NCI-H2227 treated with DMSO at 0.1 percent for 48 hours (cell line): ENCODE data around the gene HOXB6.

Experiments used
- DNase-seq: peaks from one replicate; lab custom pipeline; 2025; lab: John Stamatoyannopoulos, UW

Gene HOXB6

GRCh38 chr17:48594538-48595277 lies 10.1 kb downstream of the HOXB6 start:
- DNase-seq: no peak

- peak; percentile 82 for DNase-seq
Measured at GRCh38 chr17:48593840-48594537, 10.8 kb downstream of the HOXB6 start.

- no peak for DNase-seq
Measured at GRCh38 chr17:48593126-48593829, 11.5 kb downstream of the HOXB6 start, which contains the start of gene HOXB5. TSS of gene HOXB5 (minus strand) at chr17:48593779. CDS start at chr17:48593682, 97 bp downstream.

GRCh38 chr17:48592577-48592976 lies 12.2 kb downstream of the HOXB6 start:
- DNase-seq: no peak

GRCh38 chr17:48592057-48592514 lies 12.7 kb downstream of the HOXB6 start:
- no peak for DNase-seq

DNA sequence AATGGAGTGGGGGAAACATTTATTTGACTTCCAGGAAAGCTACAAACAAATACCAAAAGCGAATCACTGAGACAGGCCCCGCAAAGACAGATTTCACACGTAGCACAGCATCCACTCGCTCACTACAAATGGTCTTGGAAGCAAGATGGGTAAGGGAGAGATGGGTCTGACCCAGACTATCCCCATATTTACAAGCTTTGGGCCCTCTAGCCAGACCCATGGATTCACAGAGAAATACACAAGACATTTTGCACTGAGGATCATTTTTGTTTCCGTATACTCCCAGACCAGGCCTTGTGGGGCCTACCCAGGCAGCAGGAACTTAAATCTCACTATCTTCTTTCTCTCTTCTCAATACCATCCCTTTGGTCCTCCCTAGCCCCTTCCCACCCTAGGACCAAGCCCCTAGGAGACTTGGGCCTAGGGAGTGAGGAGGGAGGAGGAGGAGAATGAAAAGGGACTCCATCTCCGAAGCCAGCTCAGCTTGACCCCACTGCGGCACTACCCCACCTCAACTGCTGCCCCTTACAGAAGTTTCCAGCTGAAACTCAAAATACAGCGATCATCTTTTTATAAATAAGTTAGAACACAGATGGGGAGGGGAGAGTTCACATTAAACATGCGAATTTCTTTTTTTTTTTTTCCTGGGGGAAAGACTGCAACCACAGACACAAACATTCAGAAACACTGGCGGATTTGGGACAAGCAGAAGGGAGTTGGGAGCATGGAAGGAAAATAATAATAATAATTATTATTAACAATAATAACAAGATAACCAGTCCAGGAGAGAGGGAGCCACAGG lies 13.3 kb downstream of the HOXB6 start:
- DNase-seq: no peak

GRCh38 chr17:48590607-48591161 lies 14.1 kb downstream of the HOXB6 start:
- no peak for DNase-seq

DNA sequence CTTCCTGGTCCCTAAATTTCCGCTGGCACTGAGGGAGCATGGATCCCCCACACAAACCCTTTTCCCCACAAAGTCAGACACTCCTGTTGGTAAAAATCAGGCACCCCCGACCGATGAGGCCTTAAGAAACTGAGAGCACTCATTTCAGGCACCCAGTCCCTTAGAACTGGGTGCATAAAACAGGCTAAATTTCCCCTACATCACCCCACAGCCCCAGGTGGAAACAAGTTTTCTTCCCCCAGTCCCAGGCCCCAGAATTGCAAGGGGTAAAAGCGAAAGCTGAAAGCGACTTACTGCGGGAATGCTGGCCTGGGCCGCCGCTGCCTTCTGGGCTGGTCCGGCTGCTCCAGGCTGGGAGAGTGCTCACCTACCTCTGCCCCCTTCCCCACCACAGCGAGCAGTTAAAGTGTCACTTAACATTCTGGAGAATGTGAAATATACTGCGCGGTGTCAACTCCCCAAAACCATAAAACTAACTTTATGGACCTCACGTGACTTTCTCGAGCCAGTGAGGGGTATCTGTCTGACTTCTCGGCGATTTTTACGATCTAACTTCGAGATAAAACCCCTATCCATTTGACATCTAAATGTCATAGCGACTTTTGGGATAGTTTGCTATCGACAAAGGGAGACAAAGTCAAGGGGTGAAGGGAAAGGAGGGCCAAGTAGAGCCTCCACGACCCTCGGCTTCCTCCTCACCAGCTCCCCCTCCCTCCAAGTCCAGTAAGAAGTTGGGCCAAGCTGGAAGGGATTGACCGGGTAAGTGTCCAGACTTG lies 14.8 kb downstream of the HOXB6 start, which contains the start of gene HOXB3:
TSS of gene HOXB3 (minus strand) at position 411 of the 776 bp plus-strand sequence. CDS start 37,767 bp downstream, outside the sequence.
- no peak for DNase-seq

DNA sequence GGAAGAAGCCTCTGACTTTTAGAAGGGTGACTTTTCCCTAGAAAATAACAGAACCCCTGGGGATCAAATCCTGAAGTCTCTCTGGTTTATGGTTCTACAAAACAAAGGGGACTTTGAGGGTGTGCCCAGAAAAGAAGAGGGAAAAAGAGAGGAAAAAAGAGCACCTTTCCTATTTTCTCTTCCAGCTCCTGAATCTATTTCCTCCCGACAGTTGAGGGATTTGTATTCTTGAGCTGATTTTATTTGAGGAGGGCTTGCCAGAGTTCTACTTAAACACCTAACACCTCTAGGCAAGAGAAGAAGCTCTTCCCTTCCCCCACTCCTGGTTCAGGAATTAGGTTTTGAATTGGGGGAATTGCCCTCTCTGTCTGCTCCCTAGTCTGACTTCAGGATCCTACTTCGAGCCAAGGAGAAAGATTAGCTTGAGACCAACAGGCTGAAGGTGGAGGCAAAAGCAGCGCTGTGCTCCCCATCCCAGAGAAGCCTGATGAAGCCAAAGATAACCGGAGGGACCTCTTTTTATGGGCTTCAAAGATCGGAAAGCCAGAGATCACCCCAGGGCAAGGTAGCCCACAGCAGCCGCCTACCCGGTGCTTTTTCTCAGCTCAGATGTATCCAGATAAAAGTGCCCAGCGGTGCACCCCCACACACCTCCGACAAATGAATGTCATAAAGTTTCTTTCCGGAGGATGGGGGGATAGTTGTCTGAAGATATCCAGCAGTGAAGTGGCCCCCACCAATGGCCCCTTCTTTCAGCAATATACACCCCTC lies 15.5 kb downstream of the HOXB6 start:
- no peak for DNase-seq

DNA sequence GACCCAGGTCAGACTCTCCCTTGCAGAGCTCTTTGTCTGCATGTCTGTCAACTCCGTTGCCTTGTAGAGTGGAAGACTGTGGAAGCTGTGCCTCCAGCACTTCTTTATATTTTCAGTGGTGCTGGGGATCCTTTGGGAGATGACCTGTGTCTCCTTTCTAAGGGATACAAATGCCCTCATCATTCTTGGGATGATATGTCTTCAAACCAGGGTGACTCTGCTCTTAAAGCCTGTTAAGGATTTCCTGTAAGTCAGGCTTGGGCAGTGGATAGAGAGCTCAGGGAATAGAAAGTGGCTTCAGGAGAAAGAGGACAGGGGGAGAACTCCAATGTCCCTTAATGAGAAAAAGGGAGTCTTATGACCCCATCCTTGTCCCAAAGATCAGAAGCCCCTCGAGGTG lies 16.3 kb downstream of the HOXB6 start:
- no peak for DNase-seq

GRCh38 chr17:48588074-48588415 lies 16.7 kb downstream of the HOXB6 start:
- DNase-seq: no peak

GRCh38 chr17:48587276-48588073 lies 17.3 kb downstream of the HOXB6 start:
- no peak for DNase-seq

DNA sequence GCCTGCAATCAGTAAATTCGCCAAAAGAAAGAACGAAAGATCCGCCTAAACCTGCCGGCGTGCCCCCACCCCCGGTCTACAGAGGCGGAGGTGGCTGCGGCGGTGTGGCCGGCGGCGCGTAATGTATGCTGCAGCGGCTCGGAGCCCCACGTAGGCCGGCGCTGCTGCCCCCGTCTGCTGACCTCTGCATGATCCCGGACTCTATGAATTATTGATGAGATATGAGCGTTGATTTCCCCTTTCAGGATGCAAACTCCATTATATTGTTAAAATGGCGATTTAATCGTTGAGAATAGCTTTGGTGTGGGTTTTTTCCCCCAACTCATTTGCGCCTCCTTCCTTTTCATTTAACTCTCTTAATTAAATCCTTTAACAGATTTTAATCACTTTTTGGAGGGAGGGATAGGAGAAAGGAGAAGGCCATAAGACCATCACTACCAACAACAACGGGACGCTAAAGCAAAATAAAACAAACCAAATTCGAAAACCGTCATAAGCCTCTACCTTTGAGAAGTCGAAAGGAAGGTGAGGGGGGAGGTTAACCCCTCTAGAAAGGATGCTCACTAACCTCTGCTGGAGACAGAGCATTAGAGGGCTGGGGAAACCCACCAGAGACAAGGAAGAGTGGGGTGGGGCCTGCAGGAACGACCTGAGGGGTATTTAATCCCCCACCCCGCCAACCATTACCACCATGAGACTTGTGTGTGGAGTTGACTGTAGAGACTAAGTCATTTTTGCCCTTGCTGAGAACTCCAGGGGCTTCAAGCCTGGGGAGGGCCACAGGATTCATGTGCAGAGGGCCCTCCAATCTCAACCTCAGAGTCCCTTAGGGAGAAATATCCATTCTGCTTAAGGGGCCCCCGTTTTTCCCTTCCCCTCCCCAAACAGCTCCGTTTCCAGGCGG lies 18.2 kb downstream of the HOXB6 start:
- no peak for DNase-seq

DNA sequence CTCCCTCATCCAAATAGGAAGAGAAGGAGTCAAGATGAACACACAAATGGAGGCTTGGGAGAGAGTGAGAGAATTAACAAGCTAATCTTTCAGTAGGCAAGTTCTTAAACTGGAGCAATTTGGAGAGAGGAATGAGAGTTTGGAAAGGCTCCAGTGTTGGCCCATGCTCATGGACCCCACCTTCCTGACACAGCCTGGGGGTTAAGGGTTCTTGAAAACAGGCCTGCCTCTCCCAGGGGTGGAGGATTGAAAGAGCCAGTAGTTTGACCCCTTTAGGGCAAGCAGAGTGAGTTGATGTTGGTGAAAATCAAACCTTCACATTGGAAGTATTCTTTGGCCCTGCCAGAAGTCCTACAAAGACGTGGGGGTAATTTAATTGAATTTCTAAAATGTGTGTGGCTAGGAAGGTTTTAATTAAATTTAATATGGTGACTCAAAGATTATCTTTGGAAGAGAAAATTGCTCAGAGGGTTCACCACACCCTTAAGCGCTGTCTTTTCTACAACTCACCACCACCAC lies 20.5 kb downstream of the HOXB6 start:
- DNase-seq: no peak

DNA sequence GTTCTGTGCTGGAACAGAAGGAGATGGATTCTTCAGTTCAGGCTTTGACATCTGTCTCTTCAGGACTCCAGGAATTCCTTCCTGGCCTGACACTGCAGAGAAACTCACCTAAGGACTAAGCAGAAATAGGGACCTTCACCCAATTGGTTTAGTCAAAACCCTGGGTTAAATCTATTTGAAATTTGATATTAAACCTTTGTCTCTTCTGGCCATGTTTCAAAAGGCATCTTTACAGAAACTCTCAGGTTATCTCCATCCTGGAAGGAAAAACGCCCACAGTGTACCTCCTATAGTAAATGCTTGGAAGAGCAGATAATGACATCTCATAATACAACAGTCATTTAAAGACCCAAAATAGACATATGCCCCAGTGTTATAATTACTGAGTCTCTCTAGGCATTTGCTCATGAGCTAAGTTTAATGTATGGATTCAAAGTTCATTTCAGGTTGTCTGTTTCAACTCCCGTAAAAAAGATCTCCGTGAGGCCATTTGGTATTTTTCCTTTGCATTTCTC lies 21.0 kb downstream of the HOXB6 start:
- DNase-seq: no peak

- DNase-seq: no peak
Measured at GRCh38 chr17:48582750-48583069, 22.1 kb downstream of the HOXB6 start.

DNA sequence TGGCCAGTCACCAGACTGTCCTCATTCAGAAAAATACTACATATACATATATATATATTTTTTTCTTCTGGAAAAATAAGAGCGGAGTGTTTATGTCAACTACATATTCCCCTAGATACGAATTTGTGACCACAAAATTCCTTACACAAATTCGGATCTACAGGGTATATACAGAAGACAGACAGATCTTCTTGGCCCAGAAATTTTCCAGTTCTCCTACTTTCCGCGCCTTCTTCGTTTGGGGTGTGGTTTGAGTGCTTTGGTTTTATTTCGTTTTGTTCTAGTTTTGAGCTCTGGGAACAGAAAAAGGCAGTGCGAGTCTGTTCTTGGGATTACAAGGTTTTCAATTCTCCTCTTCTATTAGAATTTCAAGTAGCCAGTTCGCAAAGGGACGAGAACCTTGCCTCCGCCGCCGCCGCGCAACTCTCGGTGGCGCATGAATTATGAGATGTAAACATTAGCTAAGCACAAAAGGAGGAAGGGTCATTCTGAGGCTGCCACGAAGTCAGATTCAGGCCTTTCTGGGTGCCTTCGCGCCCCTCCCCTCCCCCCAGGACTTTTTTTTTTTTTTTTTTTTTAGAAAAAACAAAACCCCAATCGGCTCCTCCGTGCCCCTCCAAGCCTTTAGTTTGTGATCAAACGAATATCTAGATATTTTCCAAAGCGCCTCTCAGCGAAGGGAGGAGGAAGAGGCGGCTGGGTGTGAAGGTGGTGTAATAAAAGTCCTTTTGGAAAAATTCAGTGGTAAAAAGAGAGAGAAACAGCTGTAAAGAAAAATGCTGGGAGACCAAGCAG lies 24.8 kb downstream of the HOXB6 start:
- peak; percentile 79 for DNase-seq
